Heart left ventricle (tissue), 13 donors: ENCODE measurements around the gene FASTK.

Source experiments
- CTCF ChIP-seq, 12 donors: fragments of 200-600 bp; sonication (generic) in 4 of 12; IDR thresholded peaks; one replicate each; pipeline versions ENCODE4 v1.5.0 to v1.8.0; 2018 to 2022; ENCODE audit warnings: antibody characterized with exemption in 12 of 12, mild to moderate bottlenecking in 5 of 12
- POLR2A ChIP-seq, 2 donors: fragments of 450-650 bp; IDR thresholded peaks; one replicate each; pipeline ENCODE4 v1.6.1; 2017; ENCODE audit warnings: antibody characterized with exemption in 2 of 2, mild to moderate bottlenecking in 2 of 2, moderate library complexity in 2 of 2
- donor health status: ischemic (EF 13 %, LVEDD 7.1; RV severe dilation, severe dysfunction).
- donor health status: DM: no; HTN: yes; CAD: no.
- donor health status: DM: no; HTN: no; CAD: no.
- donor health status: ischemic (EF 25% LVEDD 6.9; RV normal size, moderate dysfunction).
- donor health status: ischemic (EF 25% LVEDD 5.7; RV mildly dilated, moderate dysfunction).
- donor health status: ischemic (EF 35%, LVEDD 5.7; RV mildly dilated, moderate dysfunction).
- donor health status: nonischemic (EF 11% LVEDD 7.7; RV severe dilation, severe dysfunction).
- donor health status: DM: yes; HTN: yes; CAD: no.
- donor health status: PGD.
- donor health status: ischemic (EF 29% LVEDD 5.4; RV normal size, mild dysfunction).
- donor health status: nonischemic (EF 23%, LVEDD 6.1; RV moderate dilation, normal function).

- TF ChIP-seq POLR2A (IDR thresholded peaks at IDR 0.05) (no peak), CTCF (IDR thresholded peaks at IDR 0.05) (no peak)
Measured at GRCh38 chr7:151124481-151124880, 43.9 kb upstream of the FASTK start.
